PC-3 (cell line): ENCODE measurements around the gene CGNL1. TPM values are rescaled to one million over a fixed set of nuclear protein-coding genes. Genes with fewer than 3 reads are reported as not detected.

Source experiments
- ATAC-seq: fragments of 200-7000 bp; cut with Tn5 transposase; 2 replicates; pipeline ENCODE4 v1.9.1; 2020; ENCODE audit warnings: mild to moderate bottlenecking, moderate library complexity
- BruUV-seq: library from RNA; stranded (reverse); fragments of 400-500 nt; replicated peaks from 2 replicates; lab custom pipeline; 2021; lab: Mats Ljungman, UMichigan
- CTCF ChIA-PET: fragments of 300-600 bp; sonication (Branson Sonifier 250); formaldehyde crosslinking; loops from one replicate; lab custom pipeline; 2022; ENCODE audit warnings: antibody characterized with exemption; lab: Charles Lee
- POLR2A ChIA-PET: fragments of 300-600 bp; sonication (Branson Sonifier 250); formaldehyde crosslinking; loops from one replicate; lab custom pipeline; 2022; ENCODE audit warnings: antibody characterized with exemption; ENCODE audit not compliant: unreplicated experiment; lab: Charles Lee
- DNase-seq: peaks from one replicate; pipeline ENCODE4 v3.0.0-alpha.2; 2015
- H2AFZ ChIP-seq: fragments of 300-600 bp; sonication (generic); 2 replicates; pipeline ENCODE4 v1.6.0; 2016; ENCODE audit warnings: antibody characterized with exemption, low read length
- H3F3A ChIP-seq: fragments of 300-600 bp; sonication (generic); one replicate; pipeline ENCODE4 v1.6.0; 2017; ENCODE audit warnings: antibody characterized with exemption, low read length, control low read depth, mild to moderate bottlenecking; ENCODE audit not compliant: unreplicated experiment
- H3K27ac ChIP-seq: fragments of 300-600 bp; sonication (generic); 2 replicates; pipeline ENCODE4 v1.5.1; 2016; ENCODE audit warnings: mild to moderate bottlenecking, low read length
- H3K27me3 ChIP-seq: fragments of 300-600 bp; sonication (generic); 2 replicates; pipeline ENCODE4 v1.6.1; 2016; ENCODE audit warnings: low read length, mixed read lengths
- H3K36me3 ChIP-seq: fragments of 300-600 bp; sonication (generic); 2 replicates; pipeline ENCODE4 v1.6.1; 2016; ENCODE audit warnings: low read depth, mixed run types, low read length, mixed read lengths
- H3K4me1 ChIP-seq: fragments of 300-600 bp; sonication (generic); 2 replicates; pipeline ENCODE4 v1.5.1; 2016; ENCODE audit warnings: low read length; ENCODE audit not compliant: insufficient read depth
- H3K4me2 ChIP-seq: fragments of 300-600 bp; sonication (generic); 2 replicates; pipeline ENCODE4 v1.6.0; 2016; ENCODE audit warnings: low read length
- H3K4me3 ChIP-seq: fragments of 300-600 bp; sonication (generic); 2 replicates; pipeline ENCODE4 v1.5.1; 2016; ENCODE audit warnings: mild to moderate bottlenecking, low read length, mixed read lengths
- H3K79me2 ChIP-seq: fragments of 300-600 bp; sonication (generic); 2 replicates; pipeline ENCODE4 v1.6.1; 2017; ENCODE audit warnings: low read length, mixed read lengths
- H3K9ac ChIP-seq: fragments of 300-600 bp; sonication (generic); 2 replicates; pipeline ENCODE4 v1.6.0; 2016; ENCODE audit warnings: mild to moderate bottlenecking, low read length
- H3K9me2 ChIP-seq: fragments of 300-600 bp; sonication (generic); replicated peaks from 2 replicates; pipeline ENCODE4 v1.6.1; 2016; ENCODE audit warnings: mixed run types, low read length, mixed read lengths
- H3K9me3 ChIP-seq: fragments of 300-600 bp; sonication (generic); 2 replicates; pipeline ENCODE4 v1.6.1; 2016; ENCODE audit warnings: low read length, mixed read lengths
- H4K20me1 ChIP-seq: fragments of 300-600 bp; sonication (generic); 2 replicates; pipeline ENCODE4 v1.6.1; 2016; ENCODE audit warnings: low read length, mixed read lengths
- CTCF ChIP-seq: fragments of 300-600 bp; sonication (generic); conservative IDR thresholded peaks from 2 replicates; pipeline ENCODE4 v1.5.1; 2017; ENCODE audit warnings: antibody characterized with exemption, low read depth, mild to moderate bottlenecking, low read length
- EZH2 ChIP-seq: fragments of 300-600 bp; sonication (generic); IDR thresholded peaks from one replicate; pipeline ENCODE4 v1.6.1; 2017; ENCODE audit warnings: antibody characterized with exemption, mild to moderate bottlenecking, low read length; ENCODE audit not compliant: unreplicated experiment
- EZH2phosphoT487 ChIP-seq: fragments of 300-600 bp; sonication (generic); IDR thresholded peaks from 2 replicates; pipeline ENCODE4 v1.6.1; 2018; ENCODE audit warnings: mild to moderate bottlenecking, antibody characterized with exemption, low read length, borderline replicate concordance
- intact Hi-C: fragments of 100-400 bp; cut with micrococcal nuclease; formaldehyde crosslinking; loops from 2 replicates; pipeline ENCODE4 v1.9.0; 2023
- total RNA-seq: library from RNA; depleted of rRNA; stranded (reverse); fragments of >200 nt; gene quantifications from 2 replicates; pipeline ENCODE4 v1.2.3, GENCODE V29; 2014

Gene CGNL1
- total RNA-seq, 1 experiment from 2014 or later: 0.66 TPM

GRCh38 chr15:57460208-57460816, 84.0 kb downstream of the CGNL1 start:
- Histone ChIP-seq H3K36me3 (no peaks in the 10 kb centered on the region), H3K4me3 (no peak overlapping the region), H3K27ac (no peak overlapping the region), H3K27me3 (no peaks in the 10 kb centered on the region), H3F3A (no peaks in the 10 kb centered on the region), H3K9me2 (no peaks in the 10 kb centered on the region), H3K4me1 (peaks cover 21% of the 10 kb centered on the region), H4K20me1 (no peaks in the 10 kb centered on the region), H3K9ac (no peak overlapping the region), H3K4me2 (no peak overlapping the region), H2AFZ (no peak overlapping the region), H3K9me3 (no peaks in the 10 kb centered on the region), H3K79me2 (no peaks in the 10 kb centered on the region)
- ATAC-seq: no peak
- intact Hi-C loops: loop anchor here (5.0 kb wide), 1 partner anchor 83 kb away; the partner anchor contains the start of gene CGNL1
- no TSS peak for BruUV-seq
- ChIA-PET CTCF (no interaction called here), POLR2A (no interaction called here)
- TF ChIP-seq EZH2phosphoT487 (no peak), CTCF (no peak), EZH2 (no peak)
- DNase-seq: no peak

GRCh38 chr15:57461541-57461940, 85.2 kb downstream of the CGNL1 start:
- H3K4me1 ChIP-seq: peaks cover 21% of the 10 kb centered on the region
- H3K27me3 ChIP-seq: no peaks in the 10 kb centered on the region
- H3F3A ChIP-seq: no peaks in the 10 kb centered on the region
- no peak overlapping the region for H3K27ac ChIP-seq
- POLR2A ChIA-PET: no interaction called here
- no peak overlapping the region for H3K4me3 ChIP-seq
- intact Hi-C loops: loop anchor here (5.0 kb wide), 1 partner anchor 84 kb away; the partner anchor contains the start of gene CGNL1
- H3K9me2 ChIP-seq: no peaks in the 10 kb centered on the region
- no peak overlapping the region for H3K4me2 ChIP-seq
- ATAC-seq: no peak
- no peaks in the 10 kb centered on the region for H4K20me1 ChIP-seq
- no peak for DNase-seq
- H3K79me2 ChIP-seq: no peaks in the 10 kb centered on the region
- BruUV-seq: no TSS peak
- CTCF ChIA-PET: no interaction called here
- no peaks in the 10 kb centered on the region for H3K9me3 ChIP-seq
- H3K36me3 ChIP-seq: no peaks in the 10 kb centered on the region
- H3K9ac ChIP-seq: no peak overlapping the region
- TF ChIP-seq EZH2 (no peak), CTCF (no peak), EZH2phosphoT487 (no peak)
- no peak overlapping the region for H2AFZ ChIP-seq

GRCh38 chr15:57462381-57462780, 86.1 kb downstream of the CGNL1 start:
- Histone ChIP-seq H3K4me2 (peak overlapping the region; percentile 68), H3K4me1 (peaks cover 21% of the 10 kb centered on the region), H3K9ac (no peak overlapping the region), H3K27me3 (no peaks in the 10 kb centered on the region), H3K9me2 (no peaks in the 10 kb centered on the region), H3K9me3 (no peaks in the 10 kb centered on the region), H4K20me1 (no peaks in the 10 kb centered on the region), H3K79me2 (no peaks in the 10 kb centered on the region), H3F3A (no peaks in the 10 kb centered on the region), H3K36me3 (no peaks in the 10 kb centered on the region), H2AFZ (no peak overlapping the region), H3K4me3 (no peak overlapping the region), H3K27ac (peak overlapping the region; percentile 80; the same call in 1 of the 2 replicates)
- DNase-seq: peak; percentile 81
- ChIA-PET POLR2A (interaction anchor here (0.6 kb wide), 2 partner anchors 11 to 35 kb away, joined by 3 to 4 read pairs; no protein-coding TSS in a partner anchor), CTCF (interaction anchor here (0.6 to 1.0 kb wide), 2 partner anchors 65 to 316 kb away, joined by 4 to 11 read pairs; no protein-coding TSS in a partner anchor)
- intact Hi-C loops: loop anchor here (1.0 to 5.0 kb wide), 3 partner anchors 65 to 122 kb away; partner anchors contain the start of gene CGNL1
- ATAC-seq: peak; percentile 99
- BruUV-seq: no TSS peak
- no peak for TF ChIP-seq EZH2
- TF ChIP-seq EZH2phosphoT487: no peak
- peak; percentile 54; the same call in 1 of the 2 replicates for TF ChIP-seq CTCF
